ENCODE measurements around the gene PROM2.

DNA sequence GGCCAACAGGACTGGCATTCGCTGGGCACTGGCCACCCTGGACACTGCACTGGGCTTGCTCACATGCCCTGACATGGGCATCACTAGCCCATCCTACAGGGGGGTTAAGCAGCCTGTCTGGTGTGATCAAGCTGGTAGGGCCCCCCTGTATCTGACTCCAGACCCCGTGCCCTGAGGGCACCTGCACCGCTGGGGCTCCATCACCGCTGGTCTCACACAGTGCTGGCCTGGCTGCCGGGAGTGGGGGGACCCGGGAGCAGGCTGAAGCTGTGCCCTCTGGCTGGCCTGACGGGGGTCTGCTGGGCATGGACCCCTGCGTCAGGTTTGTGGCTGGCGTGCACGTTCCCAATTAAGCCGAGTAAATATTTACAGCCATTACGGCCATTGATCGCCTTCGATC, 55.2 kb downstream of the PROM2 start:
- TF ChIP-seq, protein P1, sequence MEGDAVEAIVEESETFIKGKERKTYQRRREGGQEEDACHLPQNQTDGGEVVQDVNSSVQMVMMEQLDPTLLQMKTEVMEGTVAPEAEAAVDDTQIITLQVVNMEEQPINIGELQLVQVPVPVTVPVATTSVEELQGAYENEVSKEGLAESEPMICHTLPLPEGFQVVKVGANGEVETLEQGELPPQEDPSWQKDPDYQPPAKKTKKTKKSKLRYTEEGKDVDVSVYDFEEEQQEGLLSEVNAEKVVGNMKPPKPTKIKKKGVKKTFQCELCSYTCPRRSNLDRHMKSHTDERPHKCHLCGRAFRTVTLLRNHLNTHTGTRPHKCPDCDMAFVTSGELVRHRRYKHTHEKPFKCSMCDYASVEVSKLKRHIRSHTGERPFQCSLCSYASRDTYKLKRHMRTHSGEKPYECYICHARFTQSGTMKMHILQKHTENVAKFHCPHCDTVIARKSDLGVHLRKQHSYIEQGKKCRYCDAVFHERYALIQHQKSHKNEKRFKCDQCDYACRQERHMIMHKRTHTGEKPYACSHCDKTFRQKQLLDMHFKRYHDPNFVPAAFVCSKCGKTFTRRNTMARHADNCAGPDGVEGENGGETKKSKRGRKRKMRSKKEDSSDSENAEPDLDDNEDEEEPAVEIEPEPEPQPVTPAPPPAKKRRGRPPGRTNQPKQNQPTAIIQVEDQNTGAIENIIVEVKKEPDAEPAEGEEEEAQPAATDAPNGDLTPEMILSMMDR (conservative IDR thresholded peaks at IDR 0.05), result no peak
- no peak for TF ChIP-seq ZFX (IDR thresholded peaks at IDR 0.05)
